PC-3 (cell line): Measurements from ENCODE around the gene FAM120B. TPM values are rescaled to one million over a fixed set of nuclear protein-coding genes. Genes with fewer than 3 reads are reported as not detected.

ENCODE experiments used
- ATAC-seq: fragments of 200-7000 bp; cut with Tn5 transposase; 2 replicates; pipeline ENCODE4 v1.9.1; 2020; ENCODE audit warnings: mild to moderate bottlenecking, moderate library complexity
- BruUV-seq: library from RNA; stranded (reverse); fragments of 400-500 nt; replicated peaks from 2 replicates; lab custom pipeline; 2021; lab: Mats Ljungman, UMichigan
- CTCF ChIA-PET: fragments of 300-600 bp; sonication (Branson Sonifier 250); formaldehyde crosslinking; loops from one replicate; lab custom pipeline; 2022; ENCODE audit warnings: antibody characterized with exemption; lab: Charles Lee
- POLR2A ChIA-PET: fragments of 300-600 bp; sonication (Branson Sonifier 250); formaldehyde crosslinking; loops from one replicate; lab custom pipeline; 2022; ENCODE audit warnings: antibody characterized with exemption; ENCODE audit not compliant: unreplicated experiment; lab: Charles Lee
- DNase-seq: peaks from one replicate; pipeline ENCODE4 v3.0.0-alpha.2; 2015
- H2AFZ ChIP-seq: fragments of 300-600 bp; sonication (generic); 2 replicates; pipeline ENCODE4 v1.6.0; 2016; ENCODE audit warnings: antibody characterized with exemption, low read length
- H3F3A ChIP-seq: fragments of 300-600 bp; sonication (generic); one replicate; pipeline ENCODE4 v1.6.0; 2017; ENCODE audit warnings: antibody characterized with exemption, low read length, control low read depth, mild to moderate bottlenecking; ENCODE audit not compliant: unreplicated experiment
- H3K27ac ChIP-seq: fragments of 300-600 bp; sonication (generic); 2 replicates; pipeline ENCODE4 v1.5.1; 2016; ENCODE audit warnings: mild to moderate bottlenecking, low read length
- H3K27me3 ChIP-seq: fragments of 300-600 bp; sonication (generic); 2 replicates; pipeline ENCODE4 v1.6.1; 2016; ENCODE audit warnings: low read length, mixed read lengths
- H3K36me3 ChIP-seq: fragments of 300-600 bp; sonication (generic); 2 replicates; pipeline ENCODE4 v1.6.1; 2016; ENCODE audit warnings: low read depth, mixed run types, low read length, mixed read lengths
- H3K4me1 ChIP-seq: fragments of 300-600 bp; sonication (generic); 2 replicates; pipeline ENCODE4 v1.5.1; 2016; ENCODE audit warnings: low read length; ENCODE audit not compliant: insufficient read depth
- H3K4me2 ChIP-seq: fragments of 300-600 bp; sonication (generic); 2 replicates; pipeline ENCODE4 v1.6.0; 2016; ENCODE audit warnings: low read length
- H3K4me3 ChIP-seq: fragments of 300-600 bp; sonication (generic); 2 replicates; pipeline ENCODE4 v1.5.1; 2016; ENCODE audit warnings: mild to moderate bottlenecking, low read length, mixed read lengths
- H3K79me2 ChIP-seq: fragments of 300-600 bp; sonication (generic); 2 replicates; pipeline ENCODE4 v1.6.1; 2017; ENCODE audit warnings: low read length, mixed read lengths
- H3K9ac ChIP-seq: fragments of 300-600 bp; sonication (generic); 2 replicates; pipeline ENCODE4 v1.6.0; 2016; ENCODE audit warnings: mild to moderate bottlenecking, low read length
- H3K9me2 ChIP-seq: fragments of 300-600 bp; sonication (generic); replicated peaks from 2 replicates; pipeline ENCODE4 v1.6.1; 2016; ENCODE audit warnings: mixed run types, low read length, mixed read lengths
- H3K9me3 ChIP-seq: fragments of 300-600 bp; sonication (generic); 2 replicates; pipeline ENCODE4 v1.6.1; 2016; ENCODE audit warnings: low read length, mixed read lengths
- H4K20me1 ChIP-seq: fragments of 300-600 bp; sonication (generic); 2 replicates; pipeline ENCODE4 v1.6.1; 2016; ENCODE audit warnings: low read length, mixed read lengths
- EZH2 ChIP-seq: fragments of 300-600 bp; sonication (generic); IDR thresholded peaks from one replicate; pipeline ENCODE4 v1.6.1; 2017; ENCODE audit warnings: antibody characterized with exemption, mild to moderate bottlenecking, low read length; ENCODE audit not compliant: unreplicated experiment
- EZH2phosphoT487 ChIP-seq: fragments of 300-600 bp; sonication (generic); IDR thresholded peaks from 2 replicates; pipeline ENCODE4 v1.6.1; 2018; ENCODE audit warnings: mild to moderate bottlenecking, antibody characterized with exemption, low read length, borderline replicate concordance
- intact Hi-C: fragments of 100-400 bp; cut with micrococcal nuclease; formaldehyde crosslinking; loops from 2 replicates; pipeline ENCODE4 v1.9.0; 2023
- total RNA-seq: library from RNA; depleted of rRNA; stranded (reverse); fragments of >200 nt; gene quantifications from 2 replicates; pipeline ENCODE4 v1.2.3, GENCODE V29; 2014
- TF ChIP-seq, protein P1 (sequence below): fragments of 300-600 bp; sonication (generic); conservative IDR thresholded peaks from 2 replicates; pipeline ENCODE4 v1.5.1; 2017; ENCODE audit warnings: antibody characterized with exemption, low read depth, mild to moderate bottlenecking, low read length

Gene FAM120B
- total RNA-seq, 1 experiment from 2014 or later, result 8.7 TPM

DNA sequence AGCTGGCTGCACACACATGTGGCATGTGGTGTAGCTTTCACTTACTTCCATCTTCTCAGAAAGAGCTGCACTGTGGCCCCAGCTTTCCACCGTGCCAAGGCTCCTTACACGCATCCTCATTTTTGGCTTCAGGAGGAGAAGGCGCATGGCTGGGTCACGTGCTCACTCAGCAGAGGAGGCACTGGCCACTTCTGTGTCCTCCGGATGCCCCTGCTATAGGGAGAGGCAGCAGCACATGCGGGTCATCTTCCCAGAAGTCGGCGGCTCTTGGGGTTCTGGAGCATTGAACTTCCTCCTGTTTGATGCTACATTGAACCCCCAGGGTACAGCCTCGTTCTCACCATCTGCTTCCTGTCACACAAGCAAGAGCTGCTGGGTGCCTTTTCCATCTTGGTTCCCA, 111.3 kb downstream of the FAM120B start:
- Histone ChIP-seq H3K79me2 (peaks cover 14% of the 10 kb centered on the region), H3K4me2 (no peak overlapping the region), H3K9ac (no peak overlapping the region), H4K20me1 (no peaks in the 10 kb centered on the region), H3K9me2 (no peaks in the 10 kb centered on the region), H3K27me3 (no peaks in the 10 kb centered on the region), H3F3A (no peaks in the 10 kb centered on the region), H3K27ac (no peak overlapping the region), H3K4me3 (no peak overlapping the region), H2AFZ (no peak overlapping the region), H3K4me1 (peaks cover 6% of the 10 kb centered on the region), H3K36me3 (no peaks in the 10 kb centered on the region), H3K9me3 (no peaks in the 10 kb centered on the region)
- intact Hi-C loops, result no loop called here
- TF ChIP-seq EZH2phosphoT487 (no peak), EZH2 (no peak)
- TF ChIP-seq, protein P1, sequence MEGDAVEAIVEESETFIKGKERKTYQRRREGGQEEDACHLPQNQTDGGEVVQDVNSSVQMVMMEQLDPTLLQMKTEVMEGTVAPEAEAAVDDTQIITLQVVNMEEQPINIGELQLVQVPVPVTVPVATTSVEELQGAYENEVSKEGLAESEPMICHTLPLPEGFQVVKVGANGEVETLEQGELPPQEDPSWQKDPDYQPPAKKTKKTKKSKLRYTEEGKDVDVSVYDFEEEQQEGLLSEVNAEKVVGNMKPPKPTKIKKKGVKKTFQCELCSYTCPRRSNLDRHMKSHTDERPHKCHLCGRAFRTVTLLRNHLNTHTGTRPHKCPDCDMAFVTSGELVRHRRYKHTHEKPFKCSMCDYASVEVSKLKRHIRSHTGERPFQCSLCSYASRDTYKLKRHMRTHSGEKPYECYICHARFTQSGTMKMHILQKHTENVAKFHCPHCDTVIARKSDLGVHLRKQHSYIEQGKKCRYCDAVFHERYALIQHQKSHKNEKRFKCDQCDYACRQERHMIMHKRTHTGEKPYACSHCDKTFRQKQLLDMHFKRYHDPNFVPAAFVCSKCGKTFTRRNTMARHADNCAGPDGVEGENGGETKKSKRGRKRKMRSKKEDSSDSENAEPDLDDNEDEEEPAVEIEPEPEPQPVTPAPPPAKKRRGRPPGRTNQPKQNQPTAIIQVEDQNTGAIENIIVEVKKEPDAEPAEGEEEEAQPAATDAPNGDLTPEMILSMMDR, result no peak
- CTCF ChIA-PET, result no interaction called here
- ATAC-seq, result no peak
- no TSS peak for BruUV-seq
- POLR2A ChIA-PET, result no interaction called here
- no peak for DNase-seq

DNA sequence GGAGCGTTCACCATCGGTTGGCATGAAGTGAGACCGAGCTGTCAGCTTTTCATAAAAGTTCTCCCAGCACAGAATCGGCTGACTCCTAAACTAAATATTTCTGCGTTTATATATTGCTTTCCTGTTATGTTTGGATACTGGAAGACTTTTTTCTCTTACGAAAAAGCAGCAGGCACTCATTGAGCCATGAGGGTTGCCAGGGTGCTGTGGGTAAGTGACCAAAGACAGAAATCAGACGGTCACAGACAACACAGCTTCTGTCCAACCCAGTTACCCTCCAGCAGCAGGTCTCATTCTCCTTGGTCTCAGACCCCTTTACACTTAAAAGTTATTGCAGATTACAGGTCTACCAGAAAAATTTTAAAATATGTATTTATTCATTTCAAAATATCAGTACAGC, 113.7 kb downstream of the FAM120B start:
- no peak overlapping the region for H3K9ac ChIP-seq
- no peak for ATAC-seq
- ChIA-PET CTCF (no interaction called here), POLR2A (no interaction called here)
- no TSS peak for BruUV-seq
- H3K36me3 ChIP-seq, result no peaks in the 10 kb centered on the region
- TF ChIP-seq, protein P1, result no peak
- TF ChIP-seq EZH2phosphoT487 (no peak), EZH2 (no peak)
- no peaks in the 10 kb centered on the region for H3K9me2 ChIP-seq
- peaks cover 6% of the 10 kb centered on the region for H3K4me1 ChIP-seq
- no peak overlapping the region for H3K27ac ChIP-seq
- no peaks in the 10 kb centered on the region for H3K9me3 ChIP-seq
- H3K79me2 ChIP-seq, result peaks cover 18% of the 10 kb centered on the region
- peak overlapping the region; percentile 90 for H3K4me2 ChIP-seq
- H4K20me1 ChIP-seq, result no peaks in the 10 kb centered on the region
- no peaks in the 10 kb centered on the region for H3K27me3 ChIP-seq
- H3K4me3 ChIP-seq, result no peak overlapping the region
- DNase-seq, result no peak
- H2AFZ ChIP-seq, result no peak overlapping the region
- intact Hi-C loops, result no loop called here
- H3F3A ChIP-seq, result no peaks in the 10 kb centered on the region

DNA sequence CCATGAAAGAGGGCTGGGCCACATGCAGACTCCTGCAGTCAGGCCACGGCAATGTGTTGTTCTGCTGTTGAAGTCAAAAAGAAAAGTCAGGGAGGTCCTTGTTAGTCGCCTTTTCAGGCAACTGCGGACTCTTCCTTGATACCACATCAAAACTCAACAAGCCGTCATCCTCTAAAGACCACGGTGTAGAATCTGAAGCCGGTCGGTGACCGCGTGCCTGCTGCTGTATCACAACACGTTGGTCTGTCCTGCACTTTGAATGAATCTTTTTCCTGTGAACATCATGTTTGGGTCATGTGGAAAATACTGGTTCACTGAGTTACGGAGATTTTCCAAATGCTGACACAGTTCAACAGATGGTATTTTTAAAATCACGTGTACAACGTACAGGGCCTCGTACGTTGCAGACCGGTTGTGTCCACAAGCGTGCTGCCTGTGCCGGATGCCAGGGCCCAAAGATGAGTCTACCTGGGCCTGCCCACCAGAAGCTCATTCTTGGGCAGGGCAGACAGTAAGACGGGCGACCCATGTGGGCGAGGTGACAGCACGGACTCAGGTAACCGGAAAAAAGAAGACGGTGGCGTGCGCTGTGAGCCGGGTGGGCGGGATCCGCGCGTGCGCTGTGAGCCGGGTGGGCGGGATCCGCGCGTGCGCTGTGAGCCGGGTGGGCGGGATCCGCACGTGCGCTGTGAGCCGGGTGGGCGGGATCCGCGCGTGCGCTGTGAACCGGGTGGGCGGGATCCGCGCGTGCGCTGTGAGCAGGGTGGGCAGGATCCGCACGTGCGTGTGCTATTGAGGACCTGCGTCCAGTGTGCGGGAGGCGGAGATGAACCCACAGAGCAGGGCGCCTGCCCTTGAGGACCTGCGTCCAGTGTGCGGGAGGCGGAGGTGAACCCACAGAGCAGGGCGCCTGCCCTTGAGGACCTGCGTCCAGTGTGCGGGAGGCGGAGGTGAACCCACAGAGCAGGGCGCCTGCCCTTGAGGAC, 114.5 kb downstream of the FAM120B start:
- ATAC-seq (peak; percentile 72), DNase-seq (peak; percentile 40)
- intact Hi-C loops, result no loop called here
- CTCF ChIA-PET, result no interaction called here
- Histone ChIP-seq H3K79me2 (peaks cover 18% of the 10 kb centered on the region), H3K4me3 (peak overlapping the region; percentile 71), H3F3A (no peaks in the 10 kb centered on the region), H3K9me2 (no peaks in the 10 kb centered on the region), H3K9me3 (no peaks in the 10 kb centered on the region), H3K4me2 (peak overlapping the region; percentile 90), H4K20me1 (no peaks in the 10 kb centered on the region), H3K4me1 (peaks cover 6% of the 10 kb centered on the region), H3K27me3 (no peaks in the 10 kb centered on the region), H3K27ac (peak overlapping the region; percentile 56), H2AFZ (peak overlapping the region; percentile 84), H3K9ac (peak overlapping the region; percentile 81), H3K36me3 (no peaks in the 10 kb centered on the region)
- POLR2A ChIA-PET, result no interaction called here
- TSS peak; percentile 98 for BruUV-seq
- TF ChIP-seq, protein P1, result no peak
- TF ChIP-seq EZH2 (no peak), EZH2phosphoT487 (no peak)
